ENCODE data around the gene PIGZ. TPM values are rescaled to one million over a fixed set of nuclear protein-coding genes. Genes with fewer than 3 reads are reported as not detected.

PIGZ gene
- total and polyA plus RNA-seq, 4 donors, result 0.99 to 2.4 (median 1.6) TPM

DNA sequence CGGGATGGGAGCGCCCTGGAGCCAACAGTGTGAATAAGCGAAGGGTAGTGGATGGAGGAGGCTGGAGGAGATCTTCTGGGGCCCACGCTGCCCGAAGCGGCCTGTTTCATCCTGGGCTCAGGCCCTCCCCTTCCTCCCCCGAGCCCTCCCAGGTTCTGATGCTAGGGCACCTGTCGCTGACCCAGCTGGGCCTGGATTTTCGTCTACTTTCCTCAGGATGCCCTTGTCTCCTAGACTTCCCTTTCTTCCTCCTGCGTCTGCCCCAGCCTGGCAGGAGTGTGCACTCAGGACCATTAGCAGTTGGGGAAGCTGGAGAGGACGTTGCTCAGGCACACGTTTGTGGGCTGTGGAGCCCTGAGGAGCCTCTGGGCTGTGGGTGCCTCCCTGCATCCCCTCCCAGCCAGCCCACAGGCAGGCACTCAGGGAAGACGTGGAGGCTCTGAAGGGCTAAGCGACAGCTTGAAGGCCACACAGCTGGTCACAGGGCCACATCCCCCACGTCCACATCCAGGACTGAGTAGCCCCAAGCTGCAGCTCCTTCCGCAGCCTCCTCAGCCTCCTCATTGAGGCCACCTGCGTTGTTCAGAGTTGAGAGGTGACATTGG, 23.9 kb upstream of the PIGZ start:
- Histone ChIP-seq H3K9ac (ENCODE audit: low read depth in 1 of 2, low read length in 2 of 2) (no peak overlapping the region), H3K27me3 (ENCODE audit: control insufficient read depth in 4 of 4, insufficient read depth in 4 of 4, low read length in 3 of 4) (no peaks in the 10 kb centered on the region), H3K36me3 (ENCODE audit: control insufficient read depth in 4 of 4, insufficient read depth in 3 of 4, low read depth in 1 of 4, low read length in 3 of 4) (no peaks in the 10 kb centered on the region), H3K27ac (ENCODE audit: low read depth in 1 of 2, low read length in 2 of 2) (no peak overlapping the region), H3K9me3 (ENCODE audit: control insufficient read depth in 4 of 4, low read length in 3 of 4) (no peaks in the 10 kb centered on the region), H3K4me3 (ENCODE audit: low read depth in 1 of 3, low read length in 3 of 3) (no peak overlapping the region), H3K4me1 (ENCODE audit: control insufficient read depth in 4 of 4, insufficient read depth in 4 of 4, low read length in 3 of 4) (no peaks in the 10 kb centered on the region)
- 91% methylated on average over 17 of the region's 17 CpGs for WGBS
- no peak for DNase-seq (ENCODE audit: low spot score)
- TF ChIP-seq EGR1 (IDR thresholded peaks at IDR 0.05; ENCODE audit: low read depth in 2 of 2) (no peak), JUND (IDR thresholded peaks at IDR 0.05) (no peak), FOXA1 (IDR thresholded peaks at IDR 0.05) (no peak)

DNA sequence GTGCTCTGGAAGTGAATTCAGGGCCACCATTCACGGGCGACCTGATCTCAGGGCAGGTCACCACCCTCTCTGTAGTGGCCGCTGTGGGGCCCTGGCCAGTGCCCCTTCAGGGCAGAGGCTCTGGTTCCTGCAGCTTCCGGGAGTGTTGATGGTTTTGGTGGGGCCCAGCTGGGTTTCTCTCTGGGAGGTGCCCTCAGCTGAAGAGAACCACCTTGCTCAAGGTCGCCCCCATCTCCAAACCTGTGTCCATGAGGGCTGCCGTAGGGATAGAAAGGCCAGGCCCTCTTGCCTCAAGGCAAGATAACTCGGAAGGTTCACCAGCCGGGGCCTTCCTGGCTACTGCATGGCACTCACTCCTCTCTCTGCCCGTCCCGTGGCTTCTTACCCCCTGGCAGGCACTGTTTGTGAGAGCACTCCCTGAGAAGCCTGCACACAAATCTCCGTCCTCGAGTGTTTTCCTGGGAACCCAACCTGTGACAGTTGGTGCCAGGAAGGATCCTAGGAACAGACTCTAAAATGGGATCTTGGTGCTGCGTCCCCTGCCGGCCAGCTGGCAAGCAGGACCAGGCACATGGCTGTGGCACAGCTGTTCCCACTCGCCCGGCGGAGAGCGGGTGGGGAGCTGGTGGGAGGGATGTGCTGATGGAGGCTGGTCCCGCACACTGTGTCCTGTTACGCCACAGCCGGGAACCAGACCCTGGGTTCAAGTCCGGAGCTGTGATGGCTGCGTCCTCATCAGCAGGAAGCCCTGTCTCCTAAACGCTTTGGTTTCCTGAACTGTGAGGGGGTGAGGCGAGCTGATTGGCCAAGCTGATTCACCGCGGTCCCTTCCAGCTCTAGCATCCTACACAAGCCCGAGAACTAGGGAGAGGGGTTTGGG, 23.2 kb upstream of the PIGZ start:
- TF ChIP-seq JUND (IDR thresholded peaks at IDR 0.05), result no peak
- TF ChIP-seq FOXA1 (IDR thresholded peaks at IDR 0.05), result no peak
- no peak for TF ChIP-seq EGR1 (IDR thresholded peaks at IDR 0.05; ENCODE audit: low read depth in 2 of 2)
- Histone ChIP-seq H3K36me3 (ENCODE audit: control insufficient read depth in 4 of 4, insufficient read depth in 3 of 4, low read depth in 1 of 4, low read length in 3 of 4) (no peaks in the 10 kb centered on the region), H3K27me3 (ENCODE audit: control insufficient read depth in 4 of 4, insufficient read depth in 4 of 4, low read length in 3 of 4) (no peaks in the 10 kb centered on the region), H3K4me3 (ENCODE audit: low read depth in 1 of 3, low read length in 3 of 3) (no peak overlapping the region), H3K9ac (ENCODE audit: low read depth in 1 of 2, low read length in 2 of 2) (no peak overlapping the region), H3K4me1 (ENCODE audit: control insufficient read depth in 4 of 4, insufficient read depth in 4 of 4, low read length in 3 of 4) (no peaks in the 10 kb centered on the region), H3K9me3 (ENCODE audit: control insufficient read depth in 4 of 4, low read length in 3 of 4) (no peaks in the 10 kb centered on the region), H3K27ac (ENCODE audit: low read depth in 1 of 2, low read length in 2 of 2) (no peak overlapping the region)
- 90% methylated on average over 28 of the region's 28 CpGs for WGBS
- no peak for DNase-seq (ENCODE audit: low spot score)

DNA sequence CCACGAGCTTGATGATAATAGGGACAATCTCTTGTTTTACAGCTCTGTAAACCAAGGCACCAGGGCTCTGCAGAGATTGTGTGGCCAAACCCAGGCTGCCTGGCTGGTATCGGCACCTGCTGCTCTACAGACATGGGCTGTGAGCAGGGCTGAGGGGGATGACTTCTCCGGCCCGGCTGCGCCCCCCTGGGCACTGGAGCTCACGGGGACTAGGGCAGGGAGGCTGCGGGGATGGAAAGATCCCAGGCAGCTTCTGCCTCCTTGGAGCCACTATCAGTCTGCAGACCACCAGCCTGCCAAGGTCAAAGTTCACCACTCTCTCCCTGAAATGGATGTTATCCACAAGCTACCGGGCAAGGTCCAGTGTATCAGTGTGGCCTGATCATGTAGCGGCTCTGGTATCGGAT, 22.0 kb upstream of the PIGZ start:
- Histone ChIP-seq H3K27me3 (ENCODE audit: control insufficient read depth in 4 of 4, insufficient read depth in 4 of 4, low read length in 3 of 4) (no peaks in the 10 kb centered on the region), H3K4me3 (ENCODE audit: low read depth in 1 of 3, low read length in 3 of 3) (no peak overlapping the region), H3K4me1 (ENCODE audit: control insufficient read depth in 4 of 4, insufficient read depth in 4 of 4, low read length in 3 of 4) (no peaks in the 10 kb centered on the region), H3K36me3 (ENCODE audit: control insufficient read depth in 4 of 4, insufficient read depth in 3 of 4, low read depth in 1 of 4, low read length in 3 of 4) (no peaks in the 10 kb centered on the region), H3K9me3 (ENCODE audit: control insufficient read depth in 4 of 4, low read length in 3 of 4) (no peaks in the 10 kb centered on the region), H3K9ac (ENCODE audit: low read depth in 1 of 2, low read length in 2 of 2) (no peak overlapping the region), H3K27ac (ENCODE audit: low read depth in 1 of 2, low read length in 2 of 2) (no peak overlapping the region)
- 92% methylated on average over 10 of the region's 10 CpGs for WGBS
- no peak for TF ChIP-seq RAD21 (IDR thresholded peaks at IDR 0.05)
- TF ChIP-seq GABPA (IDR thresholded peaks at IDR 0.05 in 1 of 2, conservative IDR thresholded peaks at IDR 0.05 in 1 of 2), result no peak
- no peak for TF ChIP-seq RXRA (IDR thresholded peaks at IDR 0.05)
- no peak for TF ChIP-seq FOXA2 (IDR thresholded peaks at IDR 0.05)
- TF ChIP-seq SP1 (IDR thresholded peaks at IDR 0.05), result no peak
- TF ChIP-seq EGR1 (IDR thresholded peaks at IDR 0.05; ENCODE audit: low read depth in 2 of 2), result no peak
- TF ChIP-seq, protein P1, sequence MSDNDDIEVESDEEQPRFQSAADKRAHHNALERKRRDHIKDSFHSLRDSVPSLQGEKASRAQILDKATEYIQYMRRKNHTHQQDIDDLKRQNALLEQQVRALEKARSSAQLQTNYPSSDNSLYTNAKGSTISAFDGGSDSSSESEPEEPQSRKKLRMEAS (IDR thresholded peaks at IDR 0.05), result no peak
- no peak for TF ChIP-seq JUND (IDR thresholded peaks at IDR 0.05)
- TF ChIP-seq TAF1 (conservative IDR thresholded peaks at IDR 0.05), result no peak
- TF ChIP-seq, protein P2, sequence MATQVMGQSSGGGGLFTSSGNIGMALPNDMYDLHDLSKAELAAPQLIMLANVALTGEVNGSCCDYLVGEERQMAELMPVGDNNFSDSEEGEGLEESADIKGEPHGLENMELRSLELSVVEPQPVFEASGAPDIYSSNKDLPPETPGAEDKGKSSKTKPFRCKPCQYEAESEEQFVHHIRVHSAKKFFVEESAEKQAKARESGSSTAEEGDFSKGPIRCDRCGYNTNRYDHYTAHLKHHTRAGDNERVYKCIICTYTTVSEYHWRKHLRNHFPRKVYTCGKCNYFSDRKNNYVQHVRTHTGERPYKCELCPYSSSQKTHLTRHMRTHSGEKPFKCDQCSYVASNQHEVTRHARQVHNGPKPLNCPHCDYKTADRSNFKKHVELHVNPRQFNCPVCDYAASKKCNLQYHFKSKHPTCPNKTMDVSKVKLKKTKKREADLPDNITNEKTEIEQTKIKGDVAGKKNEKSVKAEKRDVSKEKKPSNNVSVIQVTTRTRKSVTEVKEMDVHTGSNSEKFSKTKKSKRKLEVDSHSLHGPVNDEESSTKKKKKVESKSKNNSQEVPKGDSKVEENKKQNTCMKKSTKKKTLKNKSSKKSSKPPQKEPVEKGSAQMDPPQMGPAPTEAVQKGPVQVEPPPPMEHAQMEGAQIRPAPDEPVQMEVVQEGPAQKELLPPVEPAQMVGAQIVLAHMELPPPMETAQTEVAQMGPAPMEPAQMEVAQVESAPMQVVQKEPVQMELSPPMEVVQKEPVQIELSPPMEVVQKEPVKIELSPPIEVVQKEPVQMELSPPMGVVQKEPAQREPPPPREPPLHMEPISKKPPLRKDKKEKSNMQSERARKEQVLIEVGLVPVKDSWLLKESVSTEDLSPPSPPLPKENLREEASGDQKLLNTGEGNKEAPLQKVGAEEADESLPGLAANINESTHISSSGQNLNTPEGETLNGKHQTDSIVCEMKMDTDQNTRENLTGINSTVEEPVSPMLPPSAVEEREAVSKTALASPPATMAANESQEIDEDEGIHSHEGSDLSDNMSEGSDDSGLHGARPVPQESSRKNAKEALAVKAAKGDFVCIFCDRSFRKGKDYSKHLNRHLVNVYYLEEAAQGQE (IDR thresholded peaks at IDR 0.05), result no peak
- no peak for DNase-seq (ENCODE audit: low spot score)
